Left kidney (tissue), 2 donors: Measurements from ENCODE around the gene CCR3. TPM values are rescaled to one million over a fixed set of nuclear protein-coding genes. Genes with fewer than 3 reads are reported as not detected.

Experiments
- DNase-seq: peaks from one replicate; pipeline ENCODE4 v3.0.0-alpha.2; 2013
- polyA plus RNA-seq: library from polyadenylated mRNA; unstranded; fragments of 120-200 nt; gene quantifications from one replicate; pipeline ENCODE4 v1.2.1, GENCODE V29; 2013; ENCODE audit not compliant: insufficient read length

The CCR3 gene
- polyA plus RNA-seq, 1 donor: not detected

GRCh38 chr3:46272028-46272451 lies 29.8 kb downstream of the CCR3 start:
- no peak for DNase-seq

- DNase-seq: no peak
Measured at GRCh38 chr3:46276497-46277099, 34.3 kb downstream of the CCR3 start.

GRCh38 chr3:46277476-46277875 lies 35.2 kb downstream of the CCR3 start:
- DNase-seq: no peak

GRCh38 chr3:46278816-46279672 lies 36.8 kb downstream of the CCR3 start:
- DNase-seq: no peak

- DNase-seq: no peak
Measured at GRCh38 chr3:46280105-46280797, 38.0 kb downstream of the CCR3 start.

GRCh38 chr3:46281551-46281950 lies 39.3 kb downstream of the CCR3 start:
- no peak for DNase-seq

- no peak for DNase-seq
Measured at GRCh38 chr3:46282041-46282440, 39.8 kb downstream of the CCR3 start.

GRCh38 chr3:46282696-46283095 lies 40.4 kb downstream of the CCR3 start:
- no peak for DNase-seq

- no peak for DNase-seq
Measured at GRCh38 chr3:46283881-46284450, 41.7 kb downstream of the CCR3 start.

- no peak for DNase-seq
Measured at GRCh38 chr3:46284981-46285683, 42.9 kb downstream of the CCR3 start.

GRCh38 chr3:46285931-46286619 lies 43.8 kb downstream of the CCR3 start:
- no peak for DNase-seq

GRCh38 chr3:46286947-46287565 lies 44.8 kb downstream of the CCR3 start:
- no peak for DNase-seq

GRCh38 chr3:46289551-46289950 lies 47.3 kb downstream of the CCR3 start:
- no peak for DNase-seq

GRCh38 chr3:46289966-46290365 lies 47.7 kb downstream of the CCR3 start:
- DNase-seq: no peak

GRCh38 chr3:46291046-46291445 lies 48.8 kb downstream of the CCR3 start:
- DNase-seq: no peak

GRCh38 chr3:46293035-46293724 lies 50.9 kb downstream of the CCR3 start:
- DNase-seq: no peak

GRCh38 chr3:46293991-46294833 lies 52.0 kb downstream of the CCR3 start:
- DNase-seq: no peak

- no peak for DNase-seq
Measured at GRCh38 chr3:46296826-46297225, 54.6 kb downstream of the CCR3 start.
